H1 (cell line): ENCODE results near the gene CDYL2. TPM values are rescaled to one million over a fixed set of nuclear protein-coding genes. Genes with fewer than 3 reads are reported as not detected.

Source experiments
- ASH2L ChIP-seq: fragments of 200-600, 300-600 bp; sonication (generic); IDR thresholded peaks from one replicate; pipeline ENCODE4 v1.7.1; 2017; ENCODE audit warnings: low read length
- polyA plus RNA-seq, 7 experiments: library from polyadenylated mRNA; depleted of rRNA in 3 of 7; stranded (reverse) in 5 of 7; unstranded in 2 of 7; fragments of >200 nt in 5 of 7; fragments of 200-250 nt in 2 of 7; gene quantifications; 1 replicate in 5 of 7; 2 replicates in 1 of 7; 4 replicates in 1 of 7; pipeline versions ENCODE4 v1.2.1 to v1.2.3, GENCODE V29; 2011 to 2013; ENCODE audit warnings: missing spikeins in 2 of 7, mixed read lengths in 2 of 7
- total RNA-seq: library from RNA; stranded (reverse); fragmentation: NEBNext Ultra II Directional; extraction: Animal tissue kit (Norgen Biotek cat#: 25700); gene quantifications from 2 replicates; pipeline ENCODE4 v1.2.1, GENCODE V29; 2021

Gene CDYL2
- total and polyA plus RNA-seq, 2 of the 8 experiments (the other 6 are each of a cell fraction or from before 2014, with no cell fraction given), result 0.33 to 5.3 TPM

GRCh38 chr16:80683646-80684045 lies 120.8 kb downstream of the CDYL2 start (continued):
- TF ChIP-seq ASH2L, result no peak
